ENCODE measurements around the gene SLC44A2. TPM values are rescaled to one million over a fixed set of nuclear protein-coding genes. Genes with fewer than 3 reads are reported as not detected.
"Not testable (repeated sequence)": the region's sequence is repeated elsewhere in the genome, so short reads cannot be mapped to it uniquely, and the experiment has no call there.

Gene SLC44A2
- total and polyA plus RNA-seq, 3 donors from 2014 or later = 268 to 463 (median 360) TPM

DNA sequence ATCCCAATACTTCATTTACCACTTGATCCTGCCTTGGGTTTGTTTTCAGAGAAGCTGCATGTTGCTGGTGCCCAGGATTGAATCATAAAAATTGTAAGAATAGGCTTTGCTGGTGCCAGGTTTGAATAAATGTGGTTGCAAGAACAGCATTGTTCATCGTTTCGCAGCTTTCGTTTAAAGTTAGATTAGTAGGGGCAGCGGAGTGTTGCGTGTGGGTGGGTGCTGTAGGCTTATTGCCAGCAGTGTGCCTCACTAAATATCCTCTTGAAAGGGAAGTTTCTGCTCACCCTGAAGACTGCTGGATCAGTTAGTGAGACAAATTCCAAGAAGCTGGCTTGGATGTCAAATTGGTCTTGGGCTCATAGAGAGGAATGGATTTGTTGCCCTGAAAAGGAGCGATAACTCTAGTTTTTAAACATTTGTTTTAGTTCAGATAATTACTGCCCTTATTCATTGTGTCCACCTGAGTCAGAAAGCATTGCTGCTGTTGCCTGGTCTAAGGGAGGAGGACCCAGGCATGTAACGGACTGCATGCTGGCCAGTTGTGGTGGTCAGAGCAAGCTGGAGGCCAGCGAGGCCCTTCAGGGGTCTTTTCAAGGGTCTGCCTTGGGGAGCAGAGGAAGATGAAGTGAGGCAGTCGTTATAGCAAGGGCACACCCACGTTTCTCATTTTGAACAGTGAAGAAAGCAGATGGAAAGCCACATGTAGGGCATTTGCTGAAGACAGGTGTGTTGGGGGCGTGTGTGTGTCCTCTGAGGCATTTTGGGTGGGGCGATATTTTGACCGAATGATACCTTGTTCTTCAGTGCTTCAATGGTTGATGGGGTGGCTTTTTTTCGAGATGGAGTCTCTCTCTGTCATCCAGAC is 37.3 kb downstream of the SLC44A2 start:
- no peak for DNase-seq

DNA sequence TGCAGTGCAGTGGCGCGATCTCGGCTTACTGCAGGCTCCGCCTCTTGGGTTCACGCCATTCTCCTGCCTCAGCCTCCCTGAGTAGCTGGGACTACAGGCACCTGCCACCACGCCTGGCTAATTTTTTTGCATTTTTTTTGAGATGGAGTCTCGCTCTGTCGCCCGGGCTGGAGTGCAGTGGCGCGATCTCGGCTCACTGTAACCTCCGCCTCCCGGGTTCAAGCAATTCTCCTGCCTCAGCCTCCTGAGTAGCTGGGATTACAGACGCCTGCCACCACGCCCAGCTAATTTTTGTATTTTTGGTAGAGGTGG is 37.9 kb downstream of the SLC44A2 start:
- peaks cover 23% of the 10 kb centered on the region for H3K4me1 ChIP-seq
- H3K27ac ChIP-seq; H3K27me3 ChIP-seq; DNase-seq; H3K9me3 ChIP-seq; H3K36me3 ChIP-seq (ENCODE audit: low read depth, missing control alignments); H3K4me3 ChIP-seq; intact Hi-C loops (cut with DNase I; ENCODE audit: low total_unique reads): not testable (repeated sequence)
- 86 to 87% methylated on average over 16 of the region's 16 CpGs for WGBS, 2 donors

More for the DNA sequence above, 37.3 kb downstream of the SLC44A2 start:
- Histone ChIP-seq H3K27me3 (no peaks in the 10 kb centered on the region), H3K9me3 (no peaks in the 10 kb centered on the region), H3K36me3 (ENCODE audit: low read depth, missing control alignments) (no peaks in the 10 kb centered on the region), H3K4me1 (peaks cover 23% of the 10 kb centered on the region), H3K4me3 (no peak overlapping the region), H3K27ac (peak overlapping the region in 1 of 2 donors; percentile 29)
- intact Hi-C loops (cut with DNase I; ENCODE audit: low total_unique reads) = no loop called here
- TF ChIP-seq POLR2A (IDR thresholded peaks at IDR 0.05) = no peak
- TF ChIP-seq, protein P1, sequence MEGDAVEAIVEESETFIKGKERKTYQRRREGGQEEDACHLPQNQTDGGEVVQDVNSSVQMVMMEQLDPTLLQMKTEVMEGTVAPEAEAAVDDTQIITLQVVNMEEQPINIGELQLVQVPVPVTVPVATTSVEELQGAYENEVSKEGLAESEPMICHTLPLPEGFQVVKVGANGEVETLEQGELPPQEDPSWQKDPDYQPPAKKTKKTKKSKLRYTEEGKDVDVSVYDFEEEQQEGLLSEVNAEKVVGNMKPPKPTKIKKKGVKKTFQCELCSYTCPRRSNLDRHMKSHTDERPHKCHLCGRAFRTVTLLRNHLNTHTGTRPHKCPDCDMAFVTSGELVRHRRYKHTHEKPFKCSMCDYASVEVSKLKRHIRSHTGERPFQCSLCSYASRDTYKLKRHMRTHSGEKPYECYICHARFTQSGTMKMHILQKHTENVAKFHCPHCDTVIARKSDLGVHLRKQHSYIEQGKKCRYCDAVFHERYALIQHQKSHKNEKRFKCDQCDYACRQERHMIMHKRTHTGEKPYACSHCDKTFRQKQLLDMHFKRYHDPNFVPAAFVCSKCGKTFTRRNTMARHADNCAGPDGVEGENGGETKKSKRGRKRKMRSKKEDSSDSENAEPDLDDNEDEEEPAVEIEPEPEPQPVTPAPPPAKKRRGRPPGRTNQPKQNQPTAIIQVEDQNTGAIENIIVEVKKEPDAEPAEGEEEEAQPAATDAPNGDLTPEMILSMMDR (IDR thresholded peaks at IDR 0.05) = no peak
- WGBS, 2 donors = 47 to 59% methylated on average over 14 of the region's 14 CpGs

DNA sequence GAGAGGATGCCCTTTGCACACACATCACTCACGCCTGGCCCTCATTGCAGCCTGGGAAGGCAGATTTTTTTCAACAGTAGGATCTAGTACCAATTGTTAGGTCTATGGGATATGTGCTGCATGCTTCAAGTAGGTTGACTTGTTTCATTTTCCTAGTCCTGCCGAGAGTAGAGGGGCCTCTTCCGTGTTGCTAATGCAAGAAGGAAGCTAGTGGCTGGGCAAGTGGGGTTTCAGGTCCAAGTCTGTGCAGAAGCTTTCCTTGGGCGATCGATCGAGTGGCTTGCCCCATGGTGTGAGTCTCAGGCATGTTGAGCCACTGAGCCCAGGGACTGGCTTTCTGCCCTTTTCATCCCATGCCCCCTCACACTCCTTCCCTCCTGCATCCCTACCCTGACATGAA is 42.5 kb downstream of the SLC44A2 start:
- Histone ChIP-seq H3K27me3 (no peaks in the 10 kb centered on the region), H3K27ac (no peak overlapping the region), H3K36me3 (ENCODE audit: low read depth, missing control alignments) (no peaks in the 10 kb centered on the region), H3K4me1 (peaks cover 24% of the 10 kb centered on the region), H3K9me3 (no peaks in the 10 kb centered on the region), H3K4me3 (no peak overlapping the region)
- 74 to 80% methylated on average over 6 of the region's 6 CpGs for WGBS, 2 donors
- no peak for DNase-seq
- no peak for TF ChIP-seq POLR2A (IDR thresholded peaks at IDR 0.05)
- TF ChIP-seq, protein P1 (IDR thresholded peaks at IDR 0.05) = no peak
- intact Hi-C loops (cut with DNase I; ENCODE audit: low total_unique reads) = no loop called here

DNA sequence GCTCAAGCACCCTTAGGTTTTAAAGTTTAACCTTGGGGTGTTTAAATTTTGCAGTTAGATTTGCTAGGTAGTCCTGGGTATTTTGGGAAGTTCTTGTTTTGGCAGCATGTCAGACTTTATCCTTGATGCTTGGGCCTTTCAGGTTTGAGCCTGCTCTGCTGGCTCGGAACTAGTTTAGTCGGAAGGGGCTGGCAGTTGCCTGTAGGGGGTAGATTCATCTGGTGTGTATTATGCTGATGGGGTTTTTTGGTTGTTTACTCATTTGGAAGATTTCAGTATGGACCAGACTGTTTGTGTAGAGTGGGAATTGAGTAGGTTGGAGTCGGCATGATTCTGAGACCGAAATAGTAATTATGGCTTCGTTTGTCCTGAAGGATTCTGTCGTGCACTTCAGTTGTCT is 43.9 kb downstream of the SLC44A2 start:
- H3K27me3 ChIP-seq = no peaks in the 10 kb centered on the region
- no peaks in the 10 kb centered on the region for H3K36me3 ChIP-seq (ENCODE audit: low read depth, missing control alignments)
- H3K9me3 ChIP-seq = no peaks in the 10 kb centered on the region
- no peak overlapping the region for H3K27ac ChIP-seq
- intact Hi-C loops (cut with DNase I; ENCODE audit: low total_unique reads) = no loop called here
- WGBS, 2 donors = 72 to 84% methylated on average over 6 of the region's 6 CpGs
- H3K4me3 ChIP-seq = no peak overlapping the region
- no peak for DNase-seq
- peaks cover 22% of the 10 kb centered on the region for H3K4me1 ChIP-seq
- TF ChIP-seq, protein P1 (IDR thresholded peaks at IDR 0.05) = no peak

DNA sequence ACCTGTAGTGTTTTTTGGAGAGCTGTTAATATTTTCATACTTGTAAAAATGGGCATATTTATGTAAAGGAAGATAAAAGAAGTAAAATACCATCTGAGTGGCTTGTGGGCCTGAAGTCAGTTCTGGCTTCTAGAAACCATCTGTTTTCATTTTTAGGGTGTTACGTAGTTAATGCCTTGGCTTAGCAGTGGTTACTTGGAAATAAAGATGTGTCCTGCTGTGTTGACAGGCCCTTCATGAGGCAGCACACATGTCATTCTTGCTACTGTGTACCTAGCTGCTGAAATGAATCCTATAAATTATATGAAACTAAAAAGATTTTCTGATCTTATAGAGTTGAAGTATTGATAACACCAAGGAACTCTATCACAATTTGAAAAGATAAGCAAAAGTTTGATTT is 44.8 kb downstream of the SLC44A2 start:
- Histone ChIP-seq H3K9me3 (no peaks in the 10 kb centered on the region), H3K36me3 (ENCODE audit: low read depth, missing control alignments) (no peaks in the 10 kb centered on the region), H3K4me1 (peaks cover 22% of the 10 kb centered on the region), H3K27me3 (no peaks in the 10 kb centered on the region), H3K27ac (no peak overlapping the region), H3K4me3 (no peak overlapping the region)
- TF ChIP-seq, protein P1 (IDR thresholded peaks at IDR 0.05) = no peak
- no peak for TF ChIP-seq POLR2A (IDR thresholded peaks at IDR 0.05)
- intact Hi-C loops (cut with DNase I; ENCODE audit: low total_unique reads) = no loop called here
- DNase-seq = no peak
- 35 to 67% methylated on average over 1 of the region's 1 CpG for WGBS, 2 donors

Measured in testis (tissue), 3 donors.